HepG2 (cell line): ENCODE results near the gene NFYC.

Experiments
- CENPT ChIP-seq: sonication (generic); formaldehyde crosslinking; IDR thresholded peaks from 2 replicates; pipeline ENCODE4 v1.8.0; 2022; ENCODE audit warnings: low read depth, mild to moderate bottlenecking, moderate library complexity, missing genetic modification reagents
- MZF1 ChIP-seq: sonication (generic); formaldehyde crosslinking; IDR thresholded peaks from 2 replicates; pipeline ENCODE4 v1.8.1; 2023; ENCODE audit warnings: mild to moderate bottlenecking, missing genetic modification reagents, borderline replicate concordance

- TF ChIP-seq CENPT (CRISPR knock-in tag) (no peak), MZF1 (CRISPR knock-in tag) (no peak)
Measured at GRCh38 chr1:40732756-40733301, 41.3 kb downstream of the NFYC start.
